ENCODE measurements around the gene BLZF1. TPM values are rescaled to one million over a fixed set of nuclear protein-coding genes. Genes with fewer than 3 reads are reported as not detected.
"Not testable (repeated sequence)": the region's sequence is repeated elsewhere in the genome, so short reads cannot be mapped to it uniquely, and the experiment has no call there.

The BLZF1 gene
- total RNA-seq, 1 donor from 2014 or later, result 21.4 TPM

- no peak for DNase-seq (ENCODE audit: low spot score)
Measured at GRCh38 chr1:169348383-169349036, 19.5 kb upstream of the BLZF1 start.

GRCh38 chr1:169360415-169360814 is 7.6 kb upstream of the BLZF1 start:
- DNase-seq (ENCODE audit: low spot score), result no peak

- no peak for DNase-seq (ENCODE audit: low spot score)
Measured at GRCh38 chr1:169361281-169361680, 6.7 kb upstream of the BLZF1 start.

GRCh38 chr1:169363046-169363730 is 4.8 kb upstream of the BLZF1 start:
- DNase-seq (ENCODE audit: low spot score), result no peak

- no peak for DNase-seq (ENCODE audit: low spot score)
Measured at GRCh38 chr1:169364948-169365347, 3.0 kb upstream of the BLZF1 start.

- DNase-seq (ENCODE audit: low spot score), result no peak
Measured at GRCh38 chr1:169367096-169367685, 804 bp upstream of the BLZF1 start.

- no peak for DNase-seq (ENCODE audit: low spot score)
Measured at GRCh38 chr1:169368406-169368769, 393 bp downstream of the BLZF1 start.

- no peak for DNase-seq (ENCODE audit: low spot score)
Measured at GRCh38 chr1:169371404-169371803, 3.4 kb downstream of the BLZF1 start.

- no peak for DNase-seq (ENCODE audit: low spot score)
Measured at GRCh38 chr1:169381162-169381561, 13.2 kb downstream of the BLZF1 start.

GRCh38 chr1:169383449-169383848 is 15.5 kb downstream of the BLZF1 start:
- DNase-seq (ENCODE audit: low spot score), result no peak

GRCh38 chr1:169387399-169387798 is 19.4 kb downstream of the BLZF1 start:
- no peak for DNase-seq (ENCODE audit: low spot score)

GRCh38 chr1:169390303-169390702 is 22.3 kb downstream of the BLZF1 start:
- no peak for DNase-seq (ENCODE audit: low spot score)

GRCh38 chr1:169392406-169392805 is 24.4 kb downstream of the BLZF1 start:
- no peak for DNase-seq (ENCODE audit: low spot score)

GRCh38 chr1:169395955-169396354 is 28.0 kb downstream of the BLZF1 start:
- no peak for DNase-seq (ENCODE audit: low spot score)

GRCh38 chr1:169402578-169402977 is 34.6 kb downstream of the BLZF1 start:
- not testable (repeated sequence) for DNase-seq (ENCODE audit: low spot score)

GRCh38 chr1:169408340-169408739 is 40.3 kb downstream of the BLZF1 start:
- DNase-seq (ENCODE audit: low spot score), result not testable (repeated sequence)

- no peak for DNase-seq (ENCODE audit: low spot score)
Measured at GRCh38 chr1:169414952-169415351, 47.0 kb downstream of the BLZF1 start.

GRCh38 chr1:169421309-169421708 is 53.3 kb downstream of the BLZF1 start:
- DNase-seq (ENCODE audit: low spot score), result no peak

GRCh38 chr1:169426174-169426705 is 58.2 kb downstream of the BLZF1 start:
- no peak for DNase-seq (ENCODE audit: low spot score)

- DNase-seq (ENCODE audit: low spot score), result no peak
Measured at GRCh38 chr1:169427081-169427641, 59.2 kb downstream of the BLZF1 start, which contains the start of gene CCDC181. Gene CCDC181 (minus strand): TSS chr1:169427474. CDS start chr1:169424927, 2,547 bp downstream.

All from mesenteric fat pad (tissue), 1 donor.